HG03354 (cell line): ENCODE results near the gene BTF3L4.
"Not testable (repeated sequence)": the region's sequence is repeated elsewhere in the genome, so short reads cannot be mapped to it uniquely, and the experiment has no call there.

Experiments
- ATAC-seq: cut with Tn5 transposase; IDR thresholded peaks from one replicate; pipeline ENCODE4 v1.9.1; 2021; ENCODE audit warnings: mild to moderate bottlenecking; ENCODE audit not compliant: unreplicated experiment, poor library complexity, severe bottlenecking

Gene BTF3L4

DNA sequence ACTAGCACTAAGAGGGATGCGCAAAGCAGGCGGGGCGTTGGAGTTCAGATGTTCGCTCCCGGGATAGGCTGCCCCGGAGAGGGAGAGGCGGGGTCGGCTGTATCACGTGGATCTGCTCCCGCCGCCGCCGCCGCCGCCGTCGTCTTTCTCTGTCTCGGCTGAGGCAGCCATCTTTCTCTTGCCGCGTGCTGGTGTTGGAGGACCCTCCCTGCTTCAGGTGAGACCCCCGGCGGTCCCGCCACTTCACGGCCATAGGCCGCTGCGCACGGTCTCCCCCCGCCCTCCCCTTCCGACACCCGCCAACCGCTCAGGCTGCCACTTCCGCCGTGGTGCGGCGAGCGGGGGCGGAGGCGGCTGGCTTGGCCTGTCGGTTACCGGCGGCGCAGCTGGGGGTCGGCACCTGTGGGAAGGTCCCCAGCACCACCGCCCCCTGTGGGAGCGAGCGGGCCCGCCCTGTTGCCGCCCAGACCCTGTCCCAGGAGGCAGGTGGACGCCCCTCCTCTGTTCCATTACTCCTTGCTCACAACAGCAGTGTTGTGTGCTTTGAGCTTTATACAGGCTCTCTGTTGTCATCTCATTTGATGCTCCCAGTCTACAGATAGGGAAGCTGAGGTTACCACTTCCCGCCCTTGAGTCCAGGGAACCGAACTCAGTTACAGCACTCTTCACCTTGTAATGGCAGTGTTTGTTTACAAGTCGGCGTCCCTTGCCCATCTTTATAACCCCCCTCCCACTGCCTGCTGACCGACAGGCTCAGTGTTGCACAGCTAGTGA lies at the start of gene BTF3L4:
Gene BTF3L4 (plus strand): TSS at position 133 of the 774 bp plus-strand sequence. CDS start 3,553 bp downstream, outside the sequence.
- peak; percentile 88 for ATAC-seq

DNA sequence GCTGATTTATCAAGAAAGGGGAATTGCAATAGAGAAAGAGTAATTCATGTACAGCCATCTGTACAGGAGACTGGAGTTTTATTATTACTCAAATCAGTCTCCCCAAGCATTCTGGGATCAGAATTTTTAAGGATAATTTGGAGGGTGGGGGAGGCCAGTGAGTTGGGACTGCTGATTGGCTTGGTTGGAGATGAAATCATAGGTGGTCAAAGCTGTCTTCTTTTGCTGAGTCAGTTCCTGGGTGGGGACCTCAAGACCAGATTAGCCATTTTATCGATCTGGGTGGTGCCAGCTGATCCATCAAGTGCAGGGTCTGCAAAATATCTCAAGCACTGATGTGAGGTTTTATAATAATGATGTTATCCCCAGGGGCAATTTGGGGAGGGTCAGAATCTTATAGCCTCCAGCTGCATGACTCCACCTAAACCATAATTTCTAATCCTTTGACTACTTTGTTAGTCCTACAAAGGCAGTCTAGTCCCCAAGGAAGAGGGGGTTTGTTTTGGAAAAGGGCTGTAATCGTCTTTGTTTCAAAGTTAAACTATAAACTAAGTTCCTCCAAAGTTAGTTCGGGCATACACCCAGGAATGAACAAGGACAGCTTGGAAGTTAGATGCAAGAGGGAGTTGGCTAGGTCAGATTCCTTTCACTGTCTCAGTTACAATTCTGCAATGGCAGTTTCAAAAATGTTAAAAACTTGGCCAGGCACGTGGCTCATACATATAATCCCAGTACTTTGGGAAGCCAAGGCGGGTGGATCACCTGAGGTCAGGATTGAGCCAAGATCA lies 48.7 kb upstream of the BTF3L4 start:
- ATAC-seq = no peak

DNA sequence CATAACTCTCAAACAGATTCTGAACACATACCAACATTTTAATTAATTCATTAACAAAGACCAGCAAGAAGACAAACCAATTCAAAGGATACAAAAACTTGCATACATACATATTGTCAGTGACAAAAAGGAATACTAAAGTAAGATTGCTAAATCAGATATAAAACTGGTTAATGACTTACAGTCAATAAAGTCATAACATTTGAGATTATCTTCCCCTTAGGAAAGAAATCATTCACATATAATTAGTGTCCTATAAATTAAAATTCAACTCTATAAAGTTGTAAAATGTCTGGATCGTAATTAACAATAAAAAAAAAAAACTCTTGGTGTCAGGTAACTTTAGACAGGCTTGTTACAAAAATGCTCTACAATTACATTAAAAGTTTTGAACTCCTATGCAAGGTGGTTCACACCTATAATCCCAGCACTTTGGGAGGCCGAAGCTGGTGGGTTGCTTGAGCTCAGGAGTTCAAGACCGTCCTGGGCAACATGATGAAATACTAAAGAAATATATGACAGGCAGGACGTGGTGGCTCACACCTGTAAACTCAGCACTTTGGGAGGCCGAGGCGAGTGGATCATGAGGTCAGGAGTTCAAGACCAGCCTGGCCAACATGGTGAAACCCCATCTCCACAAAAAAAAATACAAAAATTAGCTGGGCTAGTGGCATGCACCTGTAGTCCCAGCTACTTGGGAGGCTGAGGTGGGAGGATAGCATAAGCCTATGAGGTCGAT lies 47.9 kb upstream of the BTF3L4 start:
- ATAC-seq = no peak

DNA sequence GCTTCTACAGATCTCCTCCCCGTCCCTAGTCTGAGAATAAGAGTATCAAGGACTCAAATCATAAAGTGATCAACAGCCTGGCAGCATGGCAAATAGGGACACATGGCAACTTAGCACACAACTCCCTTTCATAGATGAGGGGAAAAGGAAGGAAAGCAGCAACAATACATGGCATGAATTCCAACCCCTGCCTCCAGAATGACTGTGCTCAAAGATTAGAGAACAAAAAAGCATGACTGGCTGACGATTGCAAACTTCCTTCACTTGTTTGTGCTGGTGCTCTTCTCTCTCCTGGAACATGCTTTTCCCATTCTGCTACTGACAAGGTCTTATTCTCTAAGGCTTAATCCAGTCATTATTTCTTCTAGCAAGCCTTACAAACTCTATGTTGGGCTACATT lies 34.0 kb upstream of the BTF3L4 start:
- no peak for ATAC-seq

GRCh38 chr1:52026278-52026677 lies 29.8 kb upstream of the BTF3L4 start:
- no peak for ATAC-seq

DNA sequence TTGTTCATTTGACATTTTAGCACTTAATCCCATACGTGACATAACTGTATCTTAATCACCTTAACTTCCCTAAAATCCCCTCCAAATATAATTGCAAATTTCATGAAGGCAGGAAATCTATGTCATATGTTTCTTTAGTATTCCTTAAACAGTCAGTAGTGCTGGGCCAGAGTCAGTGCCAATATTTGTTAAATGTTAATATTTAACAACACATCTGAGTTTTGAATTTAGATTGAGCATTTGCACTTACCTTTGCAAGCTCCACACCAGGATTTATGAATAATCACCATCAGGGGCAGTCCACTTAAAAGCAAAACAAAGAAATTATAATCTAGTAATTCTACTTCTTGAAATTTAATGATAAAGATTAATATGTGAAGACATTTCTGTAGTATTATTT lies 27.8 kb upstream of the BTF3L4 start:
- ATAC-seq = no peak

DNA sequence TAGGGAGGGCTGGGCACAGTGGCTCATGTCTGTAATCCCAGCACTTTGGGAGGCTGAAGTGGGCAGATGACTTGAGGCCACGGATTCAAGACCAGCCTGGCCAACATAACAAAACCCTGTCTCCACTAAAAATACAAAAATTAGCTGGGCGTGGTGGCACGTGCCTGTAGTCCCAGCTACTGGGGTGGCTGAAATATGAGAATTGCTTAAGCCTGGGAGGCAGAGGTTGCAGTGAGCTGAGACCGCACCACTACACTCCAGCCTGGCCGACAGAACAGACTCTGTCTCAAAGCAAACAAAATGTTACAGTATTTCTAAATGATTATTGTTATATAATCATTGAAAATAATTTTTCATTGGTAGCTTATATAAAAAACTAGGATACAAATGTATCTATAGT lies 27.3 kb upstream of the BTF3L4 start:
- ATAC-seq = not testable (repeated sequence)

- peak; percentile 35 for ATAC-seq
Measured at GRCh38 chr1:52032124-52032784, 23.8 kb upstream of the BTF3L4 start.

- ATAC-seq = peak; percentile 43
Measured at GRCh38 chr1:52032785-52033131, 23.3 kb upstream of the BTF3L4 start.

DNA sequence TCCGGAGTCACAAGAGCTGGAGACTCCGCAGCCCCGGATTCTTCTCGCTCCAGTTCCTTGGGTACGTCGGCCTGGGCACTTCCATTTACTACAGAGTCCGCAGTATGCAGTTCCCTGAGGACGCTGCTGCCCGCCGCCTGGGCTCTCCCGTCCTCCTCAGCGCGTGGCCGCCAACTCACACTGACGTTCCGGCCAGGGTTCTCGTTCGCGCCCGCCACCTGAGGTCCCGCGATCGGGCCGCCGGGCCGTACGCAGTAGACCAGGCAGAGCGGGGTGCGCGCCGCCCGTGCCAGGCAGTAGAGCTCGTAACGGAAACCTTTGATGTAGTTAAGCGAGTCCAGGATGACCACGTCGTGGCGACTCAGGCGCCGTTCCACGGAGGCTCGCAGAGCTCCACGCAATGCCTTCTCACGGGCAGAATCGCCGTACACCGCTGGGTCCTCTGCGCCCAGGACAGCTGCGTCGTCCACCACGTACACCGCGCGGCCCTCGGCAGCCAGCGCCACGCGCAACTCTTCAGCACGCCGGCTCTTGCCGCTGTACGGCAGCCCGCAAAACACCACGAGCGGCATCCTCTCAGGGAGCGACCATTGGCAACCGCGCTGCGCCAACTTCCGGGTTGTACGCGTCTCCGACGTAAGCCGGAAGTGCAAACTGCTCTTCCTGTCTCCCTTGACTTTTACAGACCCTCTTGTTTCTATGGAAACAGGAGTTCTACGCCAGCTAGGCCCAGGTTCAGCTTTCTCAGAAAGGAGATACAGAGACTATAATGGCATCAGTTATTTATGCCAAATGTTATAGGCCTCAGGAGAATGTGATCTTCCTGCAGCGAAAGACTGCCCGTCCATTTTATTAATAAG lies 22.7 kb upstream of the BTF3L4 start, which contains the start of gene KTI12:
Gene KTI12 (minus strand): TSS at position 621 of the 860 bp plus-strand sequence. CDS start 49 bp downstream, at position 572.
- ATAC-seq = peak; percentile 91

GRCh38 chr1:52034050-52034384 lies 22.1 kb upstream of the BTF3L4 start:
- no peak for ATAC-seq

DNA sequence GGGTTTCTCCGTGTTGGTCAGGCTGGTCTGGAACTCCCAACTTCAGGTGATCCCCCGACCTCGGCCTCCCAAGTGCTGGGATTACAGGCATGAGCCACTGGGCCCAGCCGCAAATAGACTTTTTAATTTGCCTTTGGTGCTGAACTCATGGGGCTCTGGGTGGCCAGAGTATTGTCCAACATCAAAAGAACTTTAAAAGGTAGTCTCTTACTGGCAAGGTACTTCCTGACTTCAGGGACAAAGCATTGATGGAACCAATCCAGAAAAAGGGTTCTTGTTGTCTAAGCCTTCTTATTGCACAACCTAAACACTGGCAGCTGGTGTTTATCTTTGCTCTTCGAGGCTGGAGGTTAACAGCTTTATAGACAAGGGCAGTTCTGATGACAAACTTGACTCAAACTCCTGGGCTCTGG lies 18.7 kb upstream of the BTF3L4 start:
- ATAC-seq = no peak

DNA sequence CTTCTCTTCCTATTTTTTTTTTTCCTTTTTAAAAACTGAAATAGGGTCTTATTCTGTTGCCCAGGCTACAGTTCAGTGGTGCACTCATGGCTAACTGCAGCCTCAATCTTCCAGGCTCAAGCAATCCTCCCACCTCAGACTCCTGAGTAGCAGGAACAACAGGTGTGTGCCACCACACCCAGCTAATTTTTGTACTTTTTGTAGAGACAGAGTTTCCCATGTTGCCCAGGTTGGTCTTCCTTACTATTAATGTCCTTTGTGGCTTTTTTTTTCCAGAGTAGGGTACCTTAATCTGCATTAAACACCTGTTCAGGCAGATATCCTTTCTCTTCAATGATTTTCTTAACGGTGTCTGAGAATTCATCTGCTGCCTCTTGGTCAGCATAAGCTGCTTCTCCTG lies 18.2 kb upstream of the BTF3L4 start:
- ATAC-seq = no peak

GRCh38 chr1:52041551-52042185 lies 14.4 kb upstream of the BTF3L4 start:
- ATAC-seq = no peak

DNA sequence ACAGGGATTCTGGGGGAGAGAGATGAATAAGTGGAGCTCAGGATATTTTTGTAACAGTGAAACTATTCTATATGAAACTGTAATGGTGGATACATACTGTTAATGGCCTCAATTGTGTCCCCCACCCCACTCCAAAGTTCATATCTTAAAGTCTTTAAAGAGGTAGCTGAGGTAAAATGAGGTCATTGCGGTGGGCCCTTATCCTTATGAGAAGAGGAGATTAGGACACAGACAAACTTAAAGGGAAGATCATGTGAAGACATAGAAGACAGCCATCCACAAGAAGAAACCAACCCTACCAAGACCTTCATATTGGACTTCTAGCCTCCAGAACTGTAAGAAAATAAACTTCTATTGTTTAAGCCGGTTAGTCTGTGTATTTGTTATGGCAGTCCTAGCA lies 10.9 kb upstream of the BTF3L4 start:
- ATAC-seq = no peak

GRCh38 chr1:52045666-52046195 lies 10.4 kb upstream of the BTF3L4 start:
- ATAC-seq = not testable (repeated sequence)

DNA sequence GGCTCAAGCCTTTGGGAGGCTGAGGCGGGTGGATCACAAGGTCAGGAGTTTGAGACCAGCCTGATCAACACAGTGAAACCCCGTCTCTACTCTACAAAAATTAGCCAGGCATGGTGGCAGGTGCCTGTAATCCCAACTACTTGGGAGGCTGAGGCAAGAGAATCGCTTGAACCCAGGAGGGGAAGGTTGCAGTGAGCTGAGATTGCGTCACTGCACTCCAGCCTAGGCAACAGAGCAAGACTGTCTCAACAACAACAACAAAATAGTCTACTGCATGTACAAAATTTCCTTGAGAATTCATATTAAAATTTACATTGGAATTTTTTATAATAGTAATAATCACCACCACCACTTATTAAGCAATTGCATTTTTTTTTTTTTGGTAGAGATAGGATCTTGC lies 6.8 kb upstream of the BTF3L4 start:
- ATAC-seq = not testable (repeated sequence)

- no peak for ATAC-seq
Measured at GRCh38 chr1:52053862-52054261, 2.2 kb upstream of the BTF3L4 start.
